Stomach (tissue), 9 donors: ENCODE measurements around the gene CLEC4G. TPM values are rescaled to one million over a fixed set of nuclear protein-coding genes. Genes with fewer than 3 reads are reported as not detected.

Source experiments
- DNase-seq, 2 donors: peaks; one replicate each; pipeline versions ENCODE4 v3.0.0 to v3.0.0-alpha.2; 2013 to 2019
- H3K27ac ChIP-seq, 5 donors: fragments of 200-600 bp in 4 of 5; sonication (generic) in 4 of 5; one replicate each; pipeline ENCODE4 v1.5.1; 2013 to 2019; ENCODE audit warnings: mild to moderate bottlenecking in 1 of 5, moderate library complexity in 1 of 5
- H3K27me3 ChIP-seq, 3 donors: fragments of 200-600 bp; sonication (generic); one replicate each; pipeline ENCODE4 v1.5.1; 2017 to 2019; ENCODE audit warnings: mixed run types in 1 of 3
- H3K36me3 ChIP-seq, 4 donors: fragments of 200-600 bp; sonication (generic); 1 replicate in 3 of 4; 2 replicates in 1 of 4; pipeline ENCODE4 v1.5.1; 2016 to 2019
- H3K4me1 ChIP-seq, 4 donors: fragments of 200-600 bp; sonication (generic); one replicate each; pipeline ENCODE4 v1.5.1; 2016 to 2019
- H3K4me3 ChIP-seq, 4 donors: fragments of 200-600 bp; sonication (generic) in 3 of 4; one replicate each; pipeline ENCODE4 v1.5.1; 2016 to 2019; ENCODE audit warnings: mild to moderate bottlenecking in 1 of 4
- H3K9me3 ChIP-seq, 4 donors: fragments of 200-600 bp; sonication (generic); one replicate each; pipeline ENCODE4 v1.5.1; 2016 to 2019
- CTCF ChIP-seq, 7 experiments: fragments of 450-650 bp in 4 of 7; fragments of 200-600 bp in 3 of 7; sonication (generic) in 3 of 7; IDR thresholded peaks; one replicate each; pipeline ENCODE4 v1.5.1; 2016 to 2019; ENCODE audit warnings: antibody characterized with exemption in 7 of 7, control low read depth in 2 of 7, mild to moderate bottlenecking in 1 of 7
- EP300 ChIP-seq: sonication (generic); formaldehyde crosslinking; IDR thresholded peaks from one replicate; pipeline ENCODE4 v1.6.1; 2017; ENCODE audit warnings: antibody characterized with exemption
- POLR2A ChIP-seq, 4 donors: fragments of 450-650 bp; IDR thresholded peaks; one replicate each; pipeline ENCODE4 v1.6.1; 2016; ENCODE audit warnings: antibody characterized with exemption in 4 of 4, control low read depth in 2 of 4, mild to moderate bottlenecking in 1 of 4, moderate library complexity in 1 of 4
- POLR2AphosphoS5 ChIP-seq, 3 donors: sonication (generic); formaldehyde crosslinking; IDR thresholded peaks; one replicate each; pipeline ENCODE4 v1.6.1; 2016; ENCODE audit warnings: antibody characterized with exemption in 3 of 3
- WGBS, 5 donors: extraction: QIAGEN DNeasy Blood & Tissue Kit in 3 of 5; methylation state at CpG; one replicate each; pipeline versions ENCODE4 v1.1.5 to v1.1.7; 2013 to 2018; 5-methylcytosine and 5-hydroxymethylcytosine counted together
- intact Hi-C: fragments of 100-400 bp; cut with DNase I; formaldehyde crosslinking; loops from one replicate; pipeline ENCODE4 v1.15.1; 2023; ENCODE audit warnings: low total_unique reads
- polyA plus RNA-seq, 3 donors: library from polyadenylated mRNA; stranded (reverse); fragments of 200-250 nt; gene quantifications; one replicate each; pipeline ENCODE4 v1.2.3, GENCODE V29; 2013
- total RNA-seq, 5 donors: library from RNA; depleted of rRNA; stranded (reverse); fragments of >200 nt; gene quantifications; one replicate each; pipeline versions ENCODE4 v1.1.0 to v1.2.3, GENCODE V29; 2014 to 2016
- donor health status: healthy with polysubstance abuse.
- donor health status: Bipolar disorder and iron deficiency.
- donor health status: healthy.

The CLEC4G gene
- total and polyA plus RNA-seq, 8 donors = 0.25 to 1.2 (median 0.69) TPM; not detected in 4

DNA sequence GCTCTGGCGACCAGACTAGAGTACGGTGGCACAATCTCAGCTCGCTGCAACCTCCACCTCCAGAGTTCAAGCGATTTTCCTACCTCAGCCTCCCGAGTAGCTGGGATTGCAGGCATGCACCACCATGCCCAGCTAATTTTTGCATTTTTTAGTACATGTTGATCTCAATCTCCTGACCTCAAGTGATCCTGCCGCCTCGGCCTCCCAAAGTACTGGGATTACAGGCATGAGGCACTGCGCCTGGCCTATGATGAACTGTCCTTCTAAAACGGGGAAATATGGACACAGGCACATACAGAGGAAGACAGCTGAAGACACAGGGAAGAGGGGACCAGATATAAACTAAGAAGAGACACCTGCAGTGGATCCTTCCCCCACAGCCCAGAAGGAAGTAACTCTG lies 43.9 kb upstream of the CLEC4G start:
- Histone ChIP-seq H3K9me3 (no peaks in the 10 kb centered on the region), H3K36me3 (no peaks in the 10 kb centered on the region), H3K27me3 (peaks cover 0 to 39% (median 0%) of the 10 kb centered on the region in 3 donors), H3K4me1 (no peaks in the 10 kb centered on the region), H3K4me3 (no peak overlapping the region), H3K27ac (no peak overlapping the region)
- no peak for DNase-seq
- intact Hi-C loops = no loop called here
- 82 to 90% (median 90%) methylated on average over 9 of the region's 9 CpGs for WGBS, 5 donors
- TF ChIP-seq POLR2AphosphoS5 (IDR thresholded peaks at IDR 0.05) (no peak), CTCF (IDR thresholded peaks at IDR 0.05) (no peak), POLR2A (IDR thresholded peaks at IDR 0.05) (no peak), EP300 (no peak)

- Histone ChIP-seq H3K9me3 (no peaks in the 10 kb centered on the region), H3K4me1 (no peaks in the 10 kb centered on the region), H3K27ac (no peak overlapping the region), H3K27me3 (peaks cover 0 to 32% (median 0%) of the 10 kb centered on the region in 3 donors), H3K4me3 (no peak overlapping the region), H3K36me3 (no peaks in the 10 kb centered on the region)
- no peak for TF ChIP-seq EP300
- TF ChIP-seq CTCF (IDR thresholded peaks at IDR 0.05) = no peak
- no peak for TF ChIP-seq POLR2AphosphoS5 (IDR thresholded peaks at IDR 0.05)
- no peak for TF ChIP-seq POLR2A (IDR thresholded peaks at IDR 0.05)
- intact Hi-C loops = no loop called here
- 55 to 71% (median 65%) methylated on average over 9 of the region's 9 CpGs for WGBS, 5 donors
- no peak for DNase-seq
These were observed 41.9 kb upstream of the CLEC4G start for GRCh38 chr19:7773841-7774240.

DNA sequence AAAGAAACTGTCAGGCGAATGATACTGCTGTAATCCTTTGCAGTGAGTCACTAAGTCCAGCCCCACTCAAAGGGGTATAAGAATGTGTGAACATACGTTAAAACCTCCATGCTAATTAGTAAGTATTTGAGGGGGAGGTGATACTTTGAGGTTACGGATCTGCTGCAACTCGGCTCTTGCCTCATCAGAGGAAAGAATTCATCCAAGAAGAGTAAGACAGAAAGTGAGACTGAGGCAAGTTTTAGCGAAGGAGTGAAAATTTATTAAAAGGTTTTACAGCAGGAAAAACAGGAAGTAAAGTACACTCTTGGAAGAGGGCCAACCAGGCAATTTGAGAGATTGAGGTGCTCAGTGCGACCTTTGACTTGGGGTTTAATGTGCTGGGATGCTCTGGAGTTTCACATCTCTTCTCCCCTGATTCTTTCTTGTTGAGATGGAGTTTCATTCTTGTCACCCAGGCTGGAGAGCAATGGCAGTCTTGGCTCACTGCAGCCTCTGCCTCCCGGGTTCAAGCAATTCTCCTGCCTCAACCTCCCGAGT lies 40.9 kb upstream of the CLEC4G start:
- no peak overlapping the region for H3K4me3 ChIP-seq
- no peaks in the 10 kb centered on the region for H3K9me3 ChIP-seq
- TF ChIP-seq EP300 = no peak
- no peak for TF ChIP-seq POLR2AphosphoS5 (IDR thresholded peaks at IDR 0.05)
- TF ChIP-seq POLR2A (IDR thresholded peaks at IDR 0.05) = no peak
- TF ChIP-seq CTCF (IDR thresholded peaks at IDR 0.05) = no peak
- H3K4me1 ChIP-seq = no peaks in the 10 kb centered on the region
- peaks cover 0 to 37% (median 0%) of the 10 kb centered on the region in 3 donors for H3K27me3 ChIP-seq
- DNase-seq = peak in 1 of 2 donors; percentile 16
- H3K27ac ChIP-seq = no peak overlapping the region
- H3K36me3 ChIP-seq = no peaks in the 10 kb centered on the region
- intact Hi-C loops = no loop called here
- WGBS, 5 donors = 33 to 47% (median 44%) methylated on average over 8 of the region's 8 CpGs

DNA sequence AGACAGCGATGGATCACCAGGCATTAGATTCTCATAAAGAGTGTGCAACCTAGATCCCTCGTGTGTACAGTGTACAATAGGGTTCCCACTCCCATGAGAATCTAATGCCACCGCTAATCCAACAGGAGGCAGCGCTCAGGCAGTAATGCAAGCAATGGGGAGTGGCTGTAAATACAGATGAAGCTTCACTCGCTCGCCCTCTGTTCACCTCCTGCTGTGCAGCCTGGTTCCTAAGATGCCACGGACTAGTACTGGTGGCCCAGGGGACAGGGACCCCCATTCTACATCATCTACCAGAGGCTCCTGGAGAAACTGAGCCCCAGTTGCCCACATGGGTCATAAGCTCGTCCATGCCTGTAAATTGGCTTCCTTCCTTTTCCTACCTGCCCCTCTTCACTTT lies 39.2 kb upstream of the CLEC4G start:
- Histone ChIP-seq H3K36me3 (no peaks in the 10 kb centered on the region), H3K4me1 (no peaks in the 10 kb centered on the region), H3K4me3 (no peak overlapping the region), H3K9me3 (no peaks in the 10 kb centered on the region), H3K27me3 (peaks cover 0 to 36% (median 0%) of the 10 kb centered on the region in 3 donors), H3K27ac (no peak overlapping the region)
- 50 to 73% (median 64%) methylated on average over 8 of the region's 8 CpGs for WGBS, 5 donors
- no peak for DNase-seq
- intact Hi-C loops = no loop called here
- TF ChIP-seq POLR2A (IDR thresholded peaks at IDR 0.05) (no peak), EP300 (no peak), POLR2AphosphoS5 (IDR thresholded peaks at IDR 0.05) (no peak), CTCF (IDR thresholded peaks at IDR 0.05) (no peak)
